HL-60 (cell line): Measurements from ENCODE around the gene GUCY2F.

ENCODE experiments used
- POLR2AphosphoS5 ChIP-seq: IDR thresholded peaks from 2 replicates; pipeline ENCODE4 v1.6.1; 2012; ENCODE audit warnings: low read depth
- TF ChIP-seq, protein P1 (sequence below): IDR thresholded peaks from one replicate; pipeline ENCODE4 v1.5.1; 2011; ENCODE audit warnings: low read length, control low read depth, inconsistent platforms; ENCODE audit not compliant: insufficient read depth
- TF ChIP-seq, protein P2 (sequence below): IDR thresholded peaks from 2 replicates; pipeline ENCODE4 v1.6.1; 2012; ENCODE audit warnings: low read depth; ENCODE audit not compliant: insufficient replicate concordance

GRCh38 chrX:109485470-109486340, 3.8 kb upstream of the GUCY2F start:
- TF ChIP-seq, protein P1, sequence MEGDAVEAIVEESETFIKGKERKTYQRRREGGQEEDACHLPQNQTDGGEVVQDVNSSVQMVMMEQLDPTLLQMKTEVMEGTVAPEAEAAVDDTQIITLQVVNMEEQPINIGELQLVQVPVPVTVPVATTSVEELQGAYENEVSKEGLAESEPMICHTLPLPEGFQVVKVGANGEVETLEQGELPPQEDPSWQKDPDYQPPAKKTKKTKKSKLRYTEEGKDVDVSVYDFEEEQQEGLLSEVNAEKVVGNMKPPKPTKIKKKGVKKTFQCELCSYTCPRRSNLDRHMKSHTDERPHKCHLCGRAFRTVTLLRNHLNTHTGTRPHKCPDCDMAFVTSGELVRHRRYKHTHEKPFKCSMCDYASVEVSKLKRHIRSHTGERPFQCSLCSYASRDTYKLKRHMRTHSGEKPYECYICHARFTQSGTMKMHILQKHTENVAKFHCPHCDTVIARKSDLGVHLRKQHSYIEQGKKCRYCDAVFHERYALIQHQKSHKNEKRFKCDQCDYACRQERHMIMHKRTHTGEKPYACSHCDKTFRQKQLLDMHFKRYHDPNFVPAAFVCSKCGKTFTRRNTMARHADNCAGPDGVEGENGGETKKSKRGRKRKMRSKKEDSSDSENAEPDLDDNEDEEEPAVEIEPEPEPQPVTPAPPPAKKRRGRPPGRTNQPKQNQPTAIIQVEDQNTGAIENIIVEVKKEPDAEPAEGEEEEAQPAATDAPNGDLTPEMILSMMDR, result peak; percentile 67
- TF ChIP-seq, protein P2, sequence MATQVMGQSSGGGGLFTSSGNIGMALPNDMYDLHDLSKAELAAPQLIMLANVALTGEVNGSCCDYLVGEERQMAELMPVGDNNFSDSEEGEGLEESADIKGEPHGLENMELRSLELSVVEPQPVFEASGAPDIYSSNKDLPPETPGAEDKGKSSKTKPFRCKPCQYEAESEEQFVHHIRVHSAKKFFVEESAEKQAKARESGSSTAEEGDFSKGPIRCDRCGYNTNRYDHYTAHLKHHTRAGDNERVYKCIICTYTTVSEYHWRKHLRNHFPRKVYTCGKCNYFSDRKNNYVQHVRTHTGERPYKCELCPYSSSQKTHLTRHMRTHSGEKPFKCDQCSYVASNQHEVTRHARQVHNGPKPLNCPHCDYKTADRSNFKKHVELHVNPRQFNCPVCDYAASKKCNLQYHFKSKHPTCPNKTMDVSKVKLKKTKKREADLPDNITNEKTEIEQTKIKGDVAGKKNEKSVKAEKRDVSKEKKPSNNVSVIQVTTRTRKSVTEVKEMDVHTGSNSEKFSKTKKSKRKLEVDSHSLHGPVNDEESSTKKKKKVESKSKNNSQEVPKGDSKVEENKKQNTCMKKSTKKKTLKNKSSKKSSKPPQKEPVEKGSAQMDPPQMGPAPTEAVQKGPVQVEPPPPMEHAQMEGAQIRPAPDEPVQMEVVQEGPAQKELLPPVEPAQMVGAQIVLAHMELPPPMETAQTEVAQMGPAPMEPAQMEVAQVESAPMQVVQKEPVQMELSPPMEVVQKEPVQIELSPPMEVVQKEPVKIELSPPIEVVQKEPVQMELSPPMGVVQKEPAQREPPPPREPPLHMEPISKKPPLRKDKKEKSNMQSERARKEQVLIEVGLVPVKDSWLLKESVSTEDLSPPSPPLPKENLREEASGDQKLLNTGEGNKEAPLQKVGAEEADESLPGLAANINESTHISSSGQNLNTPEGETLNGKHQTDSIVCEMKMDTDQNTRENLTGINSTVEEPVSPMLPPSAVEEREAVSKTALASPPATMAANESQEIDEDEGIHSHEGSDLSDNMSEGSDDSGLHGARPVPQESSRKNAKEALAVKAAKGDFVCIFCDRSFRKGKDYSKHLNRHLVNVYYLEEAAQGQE, result no peak
- no peak for TF ChIP-seq POLR2AphosphoS5
